Ishikawa (cell line): ENCODE results near the gene COX18.

Source experiments
- CEBPB ChIP-seq: IDR thresholded peaks from 2 replicates; pipeline ENCODE4 v1.6.1; 2012
- CREB1 ChIP-seq: IDR thresholded peaks from 2 replicates; pipeline ENCODE4 v1.6.1; 2012; ENCODE audit warnings: low read depth
- EGR1 ChIP-seq: IDR thresholded peaks from 2 replicates; pipeline ENCODE4 v1.6.1; 2012
- EP300 ChIP-seq: IDR thresholded peaks from 2 replicates; pipeline ENCODE4 v1.6.1; 2012; ENCODE audit warnings: borderline replicate concordance
- FOXM1 ChIP-seq: IDR thresholded peaks from 2 replicates; pipeline ENCODE4 v1.6.1; 2012; ENCODE audit warnings: low read depth, borderline replicate concordance
- NFIC ChIP-seq: IDR thresholded peaks from 2 replicates; pipeline ENCODE4 v1.6.1; 2012
- RAD21 ChIP-seq: IDR thresholded peaks from 2 replicates; pipeline ENCODE4 v1.6.1; 2012; ENCODE audit warnings: low read depth
- REST ChIP-seq: IDR thresholded peaks from 2 replicates; pipeline ENCODE4 v1.6.1; 2012; ENCODE audit warnings: low read depth, mild to moderate bottlenecking
- TAF1 ChIP-seq: IDR thresholded peaks from 2 replicates; pipeline ENCODE4 v1.6.1; 2012; ENCODE audit warnings: low read depth, mild to moderate bottlenecking
- TCF12 ChIP-seq: IDR thresholded peaks from 2 replicates; pipeline ENCODE4 v1.6.1; 2012; ENCODE audit warnings: low read depth
- YY1 ChIP-seq: IDR thresholded peaks from 2 replicates; pipeline ENCODE4 v1.6.1; 2012; ENCODE audit warnings: low read depth
- TF ChIP-seq, protein P1 (sequence below): IDR thresholded peaks from 2 replicates; pipeline ENCODE4 v1.6.1; 2012

DNA sequence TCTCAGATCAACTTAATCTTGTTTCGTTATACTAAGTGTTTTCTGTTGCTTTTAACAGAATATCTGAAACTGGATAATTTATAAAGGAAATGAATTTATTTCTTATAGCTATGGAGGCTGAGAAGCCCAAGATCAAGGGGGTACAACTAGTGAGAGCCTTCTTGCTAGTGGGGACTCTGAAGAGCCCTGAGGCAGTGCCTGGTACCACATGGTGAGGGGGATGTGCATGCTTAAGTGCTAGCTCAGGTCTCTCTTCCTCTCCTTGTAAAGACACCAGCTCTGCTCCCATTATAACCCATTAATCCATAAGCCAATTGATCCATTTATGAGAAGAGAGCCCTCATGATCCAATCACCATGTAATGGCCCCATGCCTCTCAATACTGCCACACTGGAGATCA lies 17.9 kb downstream of the COX18 start:
- no peak for TF ChIP-seq TAF1
- no peak for TF ChIP-seq RAD21
- TF ChIP-seq EGR1: no peak
- TF ChIP-seq EP300: no peak
- no peak for TF ChIP-seq TCF12
- TF ChIP-seq, protein P1, sequence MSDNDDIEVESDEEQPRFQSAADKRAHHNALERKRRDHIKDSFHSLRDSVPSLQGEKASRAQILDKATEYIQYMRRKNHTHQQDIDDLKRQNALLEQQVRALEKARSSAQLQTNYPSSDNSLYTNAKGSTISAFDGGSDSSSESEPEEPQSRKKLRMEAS: no peak
- no peak for TF ChIP-seq REST
- TF ChIP-seq CEBPB: no peak
- no peak for TF ChIP-seq YY1
- no peak for TF ChIP-seq FOXM1
- TF ChIP-seq CREB1: no peak
- TF ChIP-seq NFIC: no peak
